Stimulated activated CD4-positive, alpha-beta T cell treated with anti-CD3 and anti-CD28 coated beads, Interleukin-2, amount 100 ng/mL, for 24 hours (primary cell): ENCODE results near the gene ARL15.

Experiments
- DNase-seq, 2 donors: peaks; one replicate each; pipeline ENCODE4 v3.0.0-alpha.2; 2020

The ARL15 gene

DNA sequence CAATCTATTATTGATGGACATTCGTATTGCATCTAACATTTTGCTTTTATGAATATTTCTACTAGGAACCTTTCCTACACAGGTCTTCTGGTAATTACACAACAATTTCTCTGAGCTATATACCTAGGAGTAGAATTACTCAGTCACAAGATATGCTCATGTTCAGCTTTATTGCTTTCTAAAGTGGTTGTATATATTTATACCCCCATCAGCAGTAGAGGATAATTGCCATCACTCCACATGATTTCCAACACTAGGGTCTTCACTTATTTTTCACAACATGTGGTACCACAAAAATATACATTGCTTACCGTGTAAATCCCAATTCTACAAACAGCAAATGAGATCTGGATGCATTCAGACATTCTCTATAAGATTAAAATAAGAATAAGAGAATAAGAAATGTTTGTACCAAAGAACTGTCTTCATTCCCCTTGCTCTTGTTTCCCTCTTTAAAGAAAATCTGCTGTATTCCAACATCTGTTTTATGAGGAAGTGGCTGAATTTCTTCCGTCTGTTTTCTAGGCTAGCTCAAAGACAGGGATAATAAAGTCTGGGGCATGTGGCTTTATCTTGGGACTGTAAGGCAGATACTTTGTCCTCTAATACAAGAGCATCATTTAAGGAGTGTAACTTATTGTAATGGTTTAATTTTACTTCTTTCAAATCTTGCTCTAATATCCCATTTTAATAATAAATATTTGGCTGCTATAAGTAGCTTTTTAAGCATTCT lies 28.2 kb downstream of the ARL15 start:
- DNase-seq: no peak

DNA sequence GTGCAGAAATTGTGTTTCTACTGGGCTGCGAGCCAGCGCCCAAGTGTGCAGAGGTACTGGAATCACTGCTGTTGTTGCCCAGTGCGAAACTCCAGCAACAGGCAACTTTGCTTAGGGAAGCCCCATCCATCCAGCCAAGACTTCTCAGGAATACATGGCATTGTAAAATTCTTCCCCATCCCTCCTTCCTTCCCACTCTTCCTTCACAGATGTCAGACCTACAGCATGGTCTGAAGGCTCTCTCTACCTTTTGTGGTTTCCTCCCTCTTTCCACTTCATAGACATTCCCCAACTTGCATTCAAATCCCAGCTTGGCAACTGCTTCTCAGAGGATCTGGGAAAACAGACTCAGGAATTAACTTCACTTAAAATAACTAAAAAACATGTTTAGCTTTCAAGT lies 30.4 kb downstream of the ARL15 start:
- DNase-seq: no peak

DNA sequence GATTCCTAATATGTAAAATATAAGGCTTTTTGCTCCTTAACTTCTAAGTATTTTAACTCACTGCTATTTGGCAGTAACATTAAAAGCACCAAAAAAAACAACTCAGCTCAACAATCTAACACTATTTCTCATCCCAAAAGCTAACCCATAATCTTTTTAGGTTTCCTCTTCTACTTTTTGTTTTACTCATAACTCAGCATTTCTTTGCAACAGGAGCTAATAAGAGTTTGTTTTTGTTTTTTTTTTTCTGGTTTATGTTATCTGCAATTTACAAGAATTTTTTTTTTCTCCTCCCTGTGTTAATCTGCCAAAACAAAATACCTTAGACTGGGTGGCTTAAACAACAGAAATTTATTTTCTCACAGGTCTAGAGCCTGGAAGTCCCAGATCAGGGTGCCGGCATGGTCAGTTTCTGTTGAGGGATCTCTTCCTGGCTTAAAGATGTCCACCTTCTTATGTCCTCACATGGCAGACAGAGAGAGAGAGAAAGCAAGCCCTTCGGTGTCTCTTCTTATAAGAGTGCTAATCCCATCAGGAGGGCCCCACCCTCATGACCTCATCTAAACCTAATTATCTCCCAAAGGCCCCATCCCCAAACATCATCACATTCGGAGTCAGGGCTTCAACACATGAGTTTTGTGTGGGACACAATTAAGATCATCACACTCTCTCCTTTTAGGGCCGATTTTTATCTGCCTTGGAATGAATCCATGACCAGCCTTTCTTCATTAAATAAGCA lies 31.2 kb downstream of the ARL15 start:
- no peak for DNase-seq

DNA sequence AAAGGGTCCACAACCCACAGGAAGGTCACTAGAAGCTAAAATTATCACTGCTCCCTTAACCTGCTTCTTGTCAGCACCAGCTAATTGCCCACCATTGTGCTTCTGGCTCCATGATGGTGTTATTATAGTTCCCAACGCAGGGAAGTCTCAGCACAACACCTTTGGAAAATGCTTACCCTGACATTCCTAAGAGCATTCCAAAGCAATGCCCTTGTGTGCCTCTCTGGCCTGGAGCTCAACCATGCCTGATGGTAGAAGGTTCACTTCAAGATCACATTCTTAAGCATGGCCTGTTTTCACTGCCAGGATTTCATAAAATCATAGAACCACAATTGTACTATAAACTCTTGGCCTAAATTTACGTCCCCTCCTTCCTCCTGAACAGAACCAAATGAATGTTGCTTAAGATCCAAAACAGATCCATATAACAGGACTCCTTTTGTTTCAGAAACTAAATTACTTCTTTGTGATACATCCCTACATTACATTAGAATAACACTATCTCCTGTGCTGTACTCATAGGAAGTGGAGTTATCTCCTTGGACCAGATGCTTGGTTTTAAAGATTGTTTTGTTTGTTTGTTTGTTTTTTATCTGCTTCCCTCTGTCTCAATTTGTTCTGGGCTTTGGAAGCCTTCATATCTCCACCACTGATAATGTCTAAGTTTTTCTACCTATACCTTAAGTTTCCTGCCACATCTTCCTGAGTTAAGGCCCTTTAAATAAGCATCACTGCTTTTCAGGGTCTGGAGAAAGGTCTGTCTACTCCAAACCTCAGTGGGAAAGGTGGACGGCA lies 32.1 kb downstream of the ARL15 start:
- no peak for DNase-seq

DNA sequence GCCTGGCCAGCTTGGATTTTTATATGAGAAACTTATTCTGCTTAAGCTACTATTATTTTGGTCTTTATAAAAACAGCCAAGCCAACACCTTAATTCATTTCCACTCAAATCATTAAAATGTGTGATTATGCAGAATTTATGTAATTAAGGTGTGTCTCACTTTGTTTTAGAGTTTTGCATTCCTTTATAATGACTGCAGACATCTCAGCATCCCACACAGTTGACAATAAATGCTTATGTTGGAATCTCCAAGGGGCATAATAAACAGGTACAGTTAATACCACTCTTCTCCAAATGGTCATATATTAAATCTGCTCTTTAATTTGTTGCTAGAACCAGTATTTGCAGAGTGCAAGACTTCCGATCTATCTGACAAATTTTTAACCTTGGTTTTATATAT lies 34.3 kb downstream of the ARL15 start:
- no peak for DNase-seq

DNA sequence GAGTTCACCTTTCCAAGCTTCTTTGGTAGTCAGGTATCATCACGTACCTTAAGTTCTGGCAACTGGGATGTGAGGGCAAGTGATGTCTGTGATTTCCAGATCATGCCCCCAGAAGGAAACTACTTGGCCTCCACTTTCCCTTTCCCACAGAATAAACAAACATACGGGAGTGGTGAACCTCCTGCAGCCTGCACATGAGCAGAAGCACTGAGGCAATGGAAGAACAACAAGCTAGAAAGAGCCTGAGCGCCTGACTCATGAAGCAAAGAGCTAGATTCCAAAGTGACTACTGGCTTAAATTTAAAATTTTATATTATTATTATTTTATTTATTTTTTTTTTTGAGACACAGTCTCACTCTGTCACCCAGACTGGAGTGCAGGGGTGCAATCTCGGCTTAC lies 35.0 kb downstream of the ARL15 start:
- no peak for DNase-seq

DNA sequence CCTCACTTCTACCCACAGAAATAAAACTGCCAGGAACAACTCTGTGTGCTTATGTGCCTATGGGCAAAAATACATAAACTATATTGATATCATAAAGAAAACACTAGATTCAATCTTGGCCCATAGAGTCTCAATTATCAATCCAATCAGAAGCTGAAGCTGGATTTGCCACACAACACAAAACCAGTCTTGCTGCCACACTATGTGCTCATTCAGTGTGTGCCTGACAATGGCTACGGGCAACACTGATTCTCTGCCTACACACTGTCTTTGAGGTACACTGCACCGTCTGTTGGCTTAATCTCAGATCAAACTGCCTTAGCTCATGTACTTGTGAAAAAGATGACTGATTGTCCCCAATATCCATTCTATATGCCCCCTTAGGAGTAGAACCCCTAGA lies 35.4 kb downstream of the ARL15 start:
- DNase-seq: no peak

DNA sequence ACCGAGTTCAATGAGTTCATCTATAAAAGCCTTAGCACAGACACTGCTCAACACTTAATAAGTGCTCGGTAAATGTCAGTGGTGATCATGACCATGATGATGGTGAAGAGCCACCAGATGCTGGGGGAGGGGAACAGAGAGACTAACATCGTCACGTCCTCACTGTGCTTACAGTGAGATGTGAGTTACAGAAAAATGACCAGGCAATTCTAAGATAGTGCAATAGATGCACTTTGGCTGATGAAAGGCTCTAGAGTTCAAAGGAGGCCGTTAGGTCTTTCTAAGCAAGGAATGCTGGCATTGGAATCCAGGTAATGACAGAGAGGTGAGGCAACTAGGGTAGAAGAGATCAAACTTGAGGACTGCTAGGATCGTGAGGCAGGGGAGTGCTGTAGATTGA lies 36.7 kb downstream of the ARL15 start:
- DNase-seq: no peak

DNA sequence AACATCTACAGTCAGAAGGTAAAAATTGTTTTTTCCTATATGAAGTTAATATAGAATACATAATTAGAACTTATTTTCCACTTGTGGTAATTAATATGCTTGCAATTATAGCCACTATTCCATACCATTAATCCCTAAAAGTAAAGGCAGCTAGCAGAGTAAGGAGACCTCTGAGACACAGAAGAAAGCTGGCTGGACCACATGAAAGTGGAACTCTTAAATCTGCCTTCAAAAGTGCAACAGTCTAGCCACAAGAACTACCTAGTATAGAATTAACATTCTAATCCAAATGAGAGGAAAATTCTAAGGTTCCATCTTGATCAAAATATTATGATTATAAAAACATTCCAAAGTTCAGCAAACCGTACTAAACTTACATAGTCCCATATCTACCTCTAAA lies 37.6 kb downstream of the ARL15 start:
- no peak for DNase-seq

DNA sequence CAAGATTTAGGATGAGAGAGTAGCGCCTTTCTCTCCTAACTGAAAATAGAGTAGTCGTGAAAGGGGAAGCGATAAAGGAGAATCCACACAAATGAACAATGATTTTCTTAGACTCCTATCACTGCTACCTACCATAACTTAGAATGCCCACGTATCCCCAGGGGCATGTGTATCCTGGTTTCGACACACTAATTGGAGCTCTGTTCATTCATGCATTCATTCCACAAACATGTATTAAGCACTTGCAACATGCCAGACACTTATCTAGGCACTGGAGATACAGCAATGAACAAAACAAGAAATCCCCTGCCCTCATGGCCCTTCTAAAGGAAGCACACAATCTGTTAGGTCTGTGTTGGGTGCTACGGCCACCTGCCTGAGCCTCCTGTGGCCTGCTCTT lies 40.0 kb downstream of the ARL15 start:
- DNase-seq: no peak

DNA sequence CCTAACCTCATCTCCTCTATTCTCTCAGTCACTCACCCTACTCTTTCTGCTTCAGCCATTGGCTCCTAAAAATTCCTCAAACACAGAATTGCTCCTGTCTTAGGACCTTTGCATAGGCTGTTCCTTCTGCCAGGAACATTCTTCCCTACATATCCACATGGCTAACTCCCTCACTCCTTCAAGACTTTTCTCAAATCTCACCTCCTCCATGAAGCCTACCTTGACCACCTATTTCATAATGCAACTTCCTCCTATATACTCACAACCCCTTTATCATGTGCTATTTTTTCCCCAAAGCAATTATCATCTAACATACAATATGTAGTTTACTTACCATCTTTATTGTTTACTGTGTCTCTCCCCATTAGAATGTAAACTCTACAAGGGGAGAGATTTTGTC lies 45.8 kb downstream of the ARL15 start:
- DNase-seq: no peak

DNA sequence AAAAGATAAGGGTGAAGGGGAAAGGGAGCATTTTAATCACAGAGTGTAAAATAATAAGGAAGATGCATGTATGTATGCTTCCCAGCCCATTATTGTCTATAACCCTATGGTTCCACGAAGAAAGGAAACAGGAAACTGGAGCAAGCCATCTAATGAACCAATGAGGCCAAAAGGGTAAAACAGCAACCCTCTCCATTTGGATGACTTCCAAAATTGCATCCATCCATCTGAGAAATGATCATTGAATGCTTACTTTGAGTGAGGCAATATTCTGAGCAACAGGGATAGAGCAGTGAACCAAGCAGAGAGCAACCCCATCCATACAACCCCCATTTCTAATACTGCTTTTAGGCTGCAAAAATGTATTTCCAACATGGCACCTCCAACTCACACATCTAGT lies 46.9 kb downstream of the ARL15 start:
- DNase-seq: no peak

DNA sequence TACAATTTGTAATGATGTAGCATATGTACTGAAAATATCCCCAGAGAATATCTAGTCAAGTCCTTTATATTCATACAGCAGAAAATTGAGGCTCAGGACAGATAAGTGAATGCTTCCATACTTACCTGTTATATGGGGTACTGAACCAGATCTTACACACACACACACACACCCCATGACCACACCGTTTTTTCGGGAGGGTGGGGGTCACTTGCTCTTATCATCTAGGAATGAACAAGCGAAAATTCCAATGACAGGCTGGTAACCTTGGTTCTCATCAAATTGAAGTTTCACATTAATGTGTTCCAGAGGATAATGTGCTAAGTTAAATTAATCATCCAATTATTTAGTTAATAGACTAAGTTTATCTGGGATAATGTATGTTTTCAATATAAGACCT lies 48.8 kb downstream of the ARL15 start:
- no peak for DNase-seq

DNA sequence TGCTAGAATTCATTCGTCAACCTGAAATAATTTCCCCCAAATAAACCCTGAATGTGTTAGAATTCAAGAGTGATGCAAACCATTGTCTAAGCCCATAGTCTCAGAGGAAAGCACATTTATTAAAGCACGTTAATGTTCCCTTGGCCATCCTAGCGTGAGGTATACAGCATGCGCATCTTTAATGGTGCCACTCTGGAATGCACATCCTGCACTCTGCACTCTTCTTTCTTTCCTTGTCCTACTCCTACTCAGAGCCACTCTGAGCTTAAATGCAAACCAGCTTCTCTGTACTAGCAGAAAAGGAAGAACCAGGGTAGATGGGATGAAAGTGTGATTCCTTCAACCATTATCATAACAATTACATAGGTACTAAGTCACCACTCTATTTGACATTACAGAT lies 50.4 kb downstream of the ARL15 start:
- no peak for DNase-seq

DNA sequence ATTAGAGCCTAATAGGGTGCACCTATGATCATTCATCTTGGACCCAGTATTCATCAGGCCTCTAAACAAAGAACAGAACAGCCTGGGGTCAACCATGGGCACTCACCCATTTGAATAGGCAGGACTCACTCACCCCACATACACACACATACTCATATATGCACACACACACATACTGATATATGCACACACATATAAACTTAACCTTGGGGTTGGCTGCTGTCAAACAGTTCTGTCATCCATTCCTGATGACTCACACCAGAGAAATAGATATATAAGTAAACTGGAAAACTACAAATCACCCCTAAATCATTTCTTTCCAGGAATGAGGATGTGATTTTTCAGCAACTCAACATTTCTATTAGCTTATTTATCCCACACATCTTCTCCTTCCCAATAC lies 51.3 kb downstream of the ARL15 start:
- no peak for DNase-seq

DNA sequence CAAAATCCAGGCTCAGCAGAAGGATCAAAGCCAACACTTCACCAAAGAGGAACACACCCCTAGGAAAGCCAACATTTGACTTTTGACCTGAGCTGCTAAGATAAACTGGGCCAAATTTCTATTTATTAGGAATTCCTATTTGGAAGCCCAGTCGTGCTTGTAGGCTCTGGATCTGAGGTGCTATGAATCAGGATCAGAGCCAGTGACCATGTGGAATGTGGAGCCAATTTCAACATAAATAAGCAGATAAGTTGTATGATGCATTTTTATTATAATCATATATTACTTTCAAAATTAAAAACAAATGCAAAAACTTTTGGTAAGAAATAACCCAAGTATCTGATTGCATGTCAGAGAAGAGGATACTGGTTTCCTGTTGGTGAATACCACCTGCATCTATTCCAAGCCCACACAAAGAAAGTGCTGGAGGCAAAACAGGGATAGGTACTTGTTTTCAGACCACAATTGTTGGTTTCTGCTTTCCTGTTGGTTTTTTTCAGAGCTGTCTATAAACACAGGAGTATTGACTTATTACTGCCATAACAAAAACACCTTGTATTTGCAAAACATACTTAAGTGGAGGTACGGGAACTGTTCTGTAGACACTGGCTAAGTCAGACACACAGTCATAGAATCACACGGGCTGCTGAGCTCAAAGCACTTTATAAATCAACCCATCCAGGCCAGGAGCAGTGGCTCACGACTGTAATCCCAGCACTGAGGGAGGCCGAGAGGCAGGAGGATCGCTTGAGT lies 52.8 kb downstream of the ARL15 start:
- no peak for DNase-seq

DNA sequence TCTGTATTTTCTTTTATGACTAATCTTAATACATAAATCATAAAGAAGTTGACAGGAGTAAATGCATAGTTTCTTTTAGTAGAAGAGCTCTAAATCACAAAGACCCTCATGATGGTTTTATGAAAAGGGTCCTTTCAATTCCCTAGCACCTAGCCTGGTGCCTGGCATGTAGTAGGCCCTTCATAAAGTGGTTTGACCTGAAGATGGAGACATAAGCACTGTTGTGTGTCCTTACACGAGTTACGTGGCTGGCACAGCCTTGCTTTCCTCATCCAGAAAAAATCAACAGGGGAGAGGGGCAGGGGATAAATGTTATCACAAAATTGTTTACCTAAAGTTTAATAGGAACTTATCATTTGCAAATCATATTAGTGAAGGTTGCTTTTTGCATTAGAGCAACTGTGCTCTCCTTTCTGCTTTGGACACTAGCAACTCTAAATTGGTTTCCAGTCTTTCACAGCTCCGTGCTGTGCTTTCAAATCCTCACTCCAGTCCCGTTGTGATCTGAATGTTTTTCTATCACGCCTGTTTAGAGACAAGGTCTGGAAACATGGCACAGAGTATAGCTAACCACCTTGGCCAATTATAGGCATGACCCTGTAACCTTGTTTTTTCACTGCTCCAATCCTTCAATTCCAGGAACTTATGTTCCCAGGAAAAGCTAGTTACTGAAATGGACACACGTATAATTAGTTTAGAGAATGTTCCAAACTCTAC lies 55.7 kb downstream of the ARL15 start:
- no peak for DNase-seq

DNA sequence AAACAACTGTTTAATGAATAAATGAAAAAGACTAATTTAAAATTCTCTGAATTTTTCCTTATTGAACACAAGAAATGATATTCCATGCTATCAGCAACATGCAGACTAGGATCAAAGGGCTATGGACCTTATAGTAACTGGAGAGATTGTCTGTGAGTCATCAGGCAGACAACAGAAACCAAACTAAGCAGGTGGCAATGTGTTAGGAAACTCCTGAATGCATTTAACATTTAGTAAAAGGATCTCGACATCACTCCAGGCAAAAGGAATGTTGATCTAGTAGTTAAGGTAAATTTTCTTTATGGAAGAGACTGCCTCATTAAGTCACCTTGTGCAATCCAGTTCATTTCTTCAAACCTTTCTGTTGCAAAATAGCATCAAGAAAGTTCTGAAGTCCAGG lies 58.4 kb downstream of the ARL15 start:
- no peak for DNase-seq

DNA sequence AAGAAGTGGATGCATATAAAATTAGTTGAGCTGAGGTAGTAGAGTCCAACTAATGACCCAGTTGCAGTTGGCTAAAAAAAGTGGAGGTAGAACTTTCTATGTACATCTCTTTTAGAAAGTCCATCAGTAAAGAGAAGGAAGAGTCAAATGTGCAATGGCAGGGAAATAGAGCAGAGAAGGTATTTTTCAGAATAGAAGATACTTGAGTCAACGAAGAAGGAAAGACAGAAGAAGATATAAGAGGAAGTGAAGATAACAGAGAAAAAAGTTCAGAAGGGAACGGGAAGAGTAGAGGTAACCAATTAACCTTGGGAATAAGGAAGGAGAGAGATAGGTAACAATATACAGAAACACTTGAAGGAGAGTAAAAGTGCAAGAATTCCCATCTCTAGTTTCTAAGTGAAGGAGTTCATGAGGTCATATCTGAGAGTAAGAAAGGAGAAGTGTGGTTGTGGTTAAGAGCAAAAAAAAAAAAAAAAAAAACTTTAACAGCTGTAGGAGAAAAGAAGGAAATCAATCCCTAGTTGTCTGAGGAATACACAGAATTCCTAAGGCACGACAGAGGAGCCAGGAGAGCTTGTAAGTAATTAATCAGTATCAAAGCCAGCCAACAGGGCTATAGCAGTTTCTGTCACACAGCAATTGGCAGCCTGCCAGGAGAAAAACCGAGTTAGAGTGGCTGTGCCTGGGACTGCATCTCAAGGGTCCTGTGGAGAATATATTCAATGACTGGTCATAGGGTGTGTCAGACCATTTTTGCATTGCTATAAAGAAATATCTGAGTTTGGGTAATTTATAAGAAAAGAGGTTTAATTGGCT lies 61.0 kb downstream of the ARL15 start:
- peak; percentile 27 to 42 for DNase-seq

DNA sequence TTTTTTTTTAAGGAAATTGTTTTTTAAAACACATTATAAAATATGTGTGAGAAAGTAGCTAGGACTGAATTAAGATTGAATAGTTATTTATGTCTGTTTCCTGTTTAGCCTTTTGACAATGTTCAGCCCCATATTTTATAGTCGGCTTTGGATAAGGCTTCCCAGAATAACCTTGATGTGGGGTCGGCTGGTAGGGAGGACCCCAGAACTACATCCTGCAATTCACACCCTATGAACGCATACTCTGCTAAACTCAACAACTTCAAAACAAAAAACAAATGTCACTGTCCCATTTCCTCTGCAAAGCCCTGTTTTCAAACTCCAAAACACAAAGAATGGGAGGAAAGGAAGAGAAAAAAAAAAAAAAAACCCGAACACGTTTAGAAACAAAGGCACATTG lies 63.1 kb downstream of the ARL15 start:
- DNase-seq: no peak

DNA sequence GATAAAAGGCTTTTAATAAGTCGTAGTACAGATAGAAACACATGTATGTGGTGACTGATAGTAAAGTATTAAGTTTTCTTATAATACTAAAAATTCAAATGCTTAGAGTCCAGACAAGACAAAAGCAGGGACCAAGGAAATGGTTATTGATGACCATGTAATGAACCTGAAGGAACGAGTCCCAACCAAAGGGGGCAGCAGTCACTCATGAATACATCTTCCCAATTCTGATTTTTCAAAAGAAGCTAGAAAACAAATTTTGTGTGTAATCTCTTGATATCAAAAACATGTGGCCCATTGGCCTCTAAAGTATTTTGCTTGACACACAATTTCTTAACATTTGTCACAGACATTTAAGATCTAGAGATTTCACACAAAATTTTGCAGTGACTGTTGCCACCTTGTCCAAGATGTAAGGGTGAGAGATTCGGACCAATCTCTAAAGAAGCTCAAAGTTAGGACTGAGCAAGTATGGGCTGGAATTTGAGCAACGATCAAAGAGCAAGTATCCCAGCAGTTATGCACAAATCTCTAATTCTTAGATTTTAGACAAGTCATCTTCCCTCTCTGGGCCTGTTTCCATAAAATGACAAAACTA lies 66.8 kb downstream of the ARL15 start:
- peak; percentile 22 for DNase-seq
